ENCODE measurements around the gene ATIC. TPM values are rescaled to one million over a fixed set of nuclear protein-coding genes. Genes with fewer than 3 reads are reported as not detected.

The ATIC gene
- total RNA-seq, 2 donors from 2014 or later, result 23.7 to 46.6 TPM

GRCh38 chr2:215361876-215362561 lies 50.2 kb downstream of the ATIC start:
- H3K27me3 ChIP-seq (replicated peaks; ENCODE audit: insufficient read depth), result no peaks in the 10 kb centered on the region
- TF ChIP-seq CTCF (IDR thresholded peaks at IDR 0.05), result no peak
- TF ChIP-seq POLR2AphosphoS5 (IDR thresholded peaks at IDR 0.05), result no peak
- no peak for TF ChIP-seq POLR2A (IDR thresholded peaks at IDR 0.05)
- no peak overlapping the region for H3K27ac ChIP-seq
- 22% methylated on average over 6 of the region's 6 CpGs for WGBS
- no peaks in the 10 kb centered on the region for H3K9me3 ChIP-seq
- intact Hi-C loops (cut with DNase I), result no loop called here
- H3K4me3 ChIP-seq, result no peak overlapping the region
- no peaks in the 10 kb centered on the region for H3K4me1 ChIP-seq (replicated peaks)
- DNase-seq (ENCODE audit: low spot score), result no peak
- no peaks in the 10 kb centered on the region for H3K36me3 ChIP-seq

- Histone ChIP-seq H3K4me1 (replicated peaks) (no peaks in the 10 kb centered on the region), H3K36me3 (no peaks in the 10 kb centered on the region), H3K9me3 (no peaks in the 10 kb centered on the region), H3K27me3 (replicated peaks; ENCODE audit: insufficient read depth) (no peaks in the 10 kb centered on the region), H3K27ac (no peak overlapping the region), H3K4me3 (no peak overlapping the region)
- no peak for TF ChIP-seq CTCF (IDR thresholded peaks at IDR 0.05)
- 89% methylated on average over 8 of the region's 8 CpGs for WGBS
- intact Hi-C loops (cut with DNase I), result no loop called here
- no peak for DNase-seq (ENCODE audit: low spot score)
These were observed 50.7 kb downstream of the ATIC start for GRCh38 chr2:215362562-215362904.

DNA sequence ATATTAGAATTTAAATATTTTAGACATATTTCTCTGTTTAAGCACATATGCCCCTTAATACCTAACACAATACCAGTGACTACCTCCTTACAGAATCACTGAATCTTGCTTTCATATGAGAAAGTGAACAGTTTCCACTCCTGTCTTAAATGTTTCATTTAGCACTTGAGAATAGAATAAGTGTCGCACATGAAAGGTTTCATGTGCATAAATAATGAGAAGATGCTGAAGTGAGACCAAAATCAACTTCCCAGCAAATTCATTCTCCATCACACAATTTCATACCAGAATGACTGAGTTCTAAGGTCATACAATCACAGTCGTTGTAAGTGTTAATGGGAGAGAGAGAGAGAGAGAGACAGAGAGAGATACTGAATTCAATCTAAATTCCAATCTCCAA lies 51.2 kb downstream of the ATIC start:
- no peaks in the 10 kb centered on the region for H3K36me3 ChIP-seq
- intact Hi-C loops (cut with DNase I), result no loop called here
- no peak for DNase-seq (ENCODE audit: low spot score)
- H3K27me3 ChIP-seq (replicated peaks; ENCODE audit: insufficient read depth), result no peaks in the 10 kb centered on the region
- H3K9me3 ChIP-seq, result no peaks in the 10 kb centered on the region
- no peak for TF ChIP-seq POLR2AphosphoS5 (IDR thresholded peaks at IDR 0.05)
- no peak for TF ChIP-seq CTCF (IDR thresholded peaks at IDR 0.05)
- no peak for TF ChIP-seq POLR2A (IDR thresholded peaks at IDR 0.05)
- no peaks in the 10 kb centered on the region for H3K4me1 ChIP-seq (replicated peaks)
- H3K4me3 ChIP-seq, result no peak overlapping the region
- H3K27ac ChIP-seq, result no peak overlapping the region
- 84% methylated on average over 2 of the region's 2 CpGs for WGBS

DNA sequence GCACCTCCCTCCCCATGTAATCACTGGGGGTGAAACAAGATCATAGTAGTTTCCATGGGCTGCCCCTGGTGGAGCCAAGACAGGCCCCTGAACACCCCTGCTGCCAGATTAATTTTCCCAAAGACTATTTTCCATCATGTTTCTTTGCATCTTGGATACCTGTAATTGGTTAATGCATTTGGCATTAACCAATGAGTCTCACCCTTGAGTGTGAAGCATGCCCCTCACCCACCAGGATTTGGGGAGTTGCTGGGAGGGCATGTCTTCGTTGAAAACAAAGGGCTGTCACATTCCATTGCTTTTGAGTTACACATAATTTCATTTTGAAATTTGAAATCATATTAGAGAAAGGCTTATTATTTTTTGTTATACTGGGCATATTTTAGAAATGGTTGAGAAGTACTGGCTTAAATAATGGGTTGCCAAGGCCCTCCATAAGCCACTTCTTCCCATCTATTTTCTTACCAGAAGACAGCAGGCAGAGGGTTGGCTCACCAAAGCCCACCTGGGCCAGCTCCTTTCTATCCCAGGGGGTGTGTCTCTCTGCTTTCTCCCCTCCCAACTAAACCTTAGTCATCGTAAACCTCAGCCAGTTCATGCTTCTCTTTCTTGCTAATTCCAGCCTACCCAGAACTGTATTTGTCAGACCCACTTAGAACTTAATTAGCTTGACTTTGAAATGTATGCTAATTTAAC lies 51.8 kb downstream of the ATIC start:
- WGBS, result 76% methylated on average over 2 of the region's 2 CpGs
- DNase-seq (ENCODE audit: low spot score), result no peak
- Histone ChIP-seq H3K4me3 (no peak overlapping the region), H3K4me1 (replicated peaks) (no peaks in the 10 kb centered on the region), H3K27ac (no peak overlapping the region), H3K36me3 (no peaks in the 10 kb centered on the region), H3K9me3 (no peaks in the 10 kb centered on the region), H3K27me3 (replicated peaks; ENCODE audit: insufficient read depth) (no peaks in the 10 kb centered on the region)
- intact Hi-C loops (cut with DNase I), result no loop called here
- TF ChIP-seq POLR2A (IDR thresholded peaks at IDR 0.05) (no peak), POLR2AphosphoS5 (IDR thresholded peaks at IDR 0.05) (no peak), CTCF (IDR thresholded peaks at IDR 0.05) (no peak)
